Endothelial cell (in vitro differentiated cells): ENCODE results near the gene TTC7B. TPM values are rescaled to one million over a fixed set of nuclear protein-coding genes. Genes with fewer than 3 reads are reported as not detected.

Source experiments
- DNase-seq: peaks from one replicate; pipeline ENCODE4 v3.0.0; 2021; ENCODE audit warnings: low spot score
- H3K27ac Mint-ChIP-seq: one replicate; pipeline ENCODE4 v1.8.0; 2021; ENCODE audit warnings: mixed read lengths, inconsistent platforms; ENCODE audit not compliant: unreplicated experiment
- H3K27me3 Mint-ChIP-seq: one replicate; pipeline ENCODE4 v1.8.0; 2021; ENCODE audit warnings: mild to moderate bottlenecking, moderate library complexity, mixed read lengths, inconsistent platforms; ENCODE audit not compliant: unreplicated experiment
- H3K36me3 Mint-ChIP-seq: one replicate; pipeline ENCODE4 v1.8.0; 2021; ENCODE audit warnings: mild to moderate bottlenecking, low read depth, mixed read lengths, inconsistent platforms; ENCODE audit not compliant: unreplicated experiment
- H3K4me1 Mint-ChIP-seq: one replicate; pipeline ENCODE4 v1.8.0; 2021; ENCODE audit warnings: mild to moderate bottlenecking, mixed read lengths, inconsistent platforms; ENCODE audit not compliant: unreplicated experiment
- H3K4me3 Mint-ChIP-seq: one replicate; pipeline ENCODE4 v1.8.0; 2021; ENCODE audit warnings: mild to moderate bottlenecking, mixed read lengths, inconsistent platforms; ENCODE audit not compliant: unreplicated experiment
- H3K9me3 Mint-ChIP-seq: one replicate; pipeline ENCODE4 v1.8.0; 2021; ENCODE audit warnings: mixed read lengths, inconsistent platforms; ENCODE audit not compliant: unreplicated experiment
- CTCF ChIP-seq: fragments of 200-600 bp; sonication (generic); IDR thresholded peaks from one replicate; pipeline ENCODE4 v1.5.0; 2021; ENCODE audit warnings: antibody characterized with exemption; ENCODE audit not compliant: unreplicated experiment
- total RNA-seq: library from RNA; stranded (reverse); fragmentation: NEBNext Ultra II Directional; extraction: Animal tissue kit (Norgen Biotek cat#: 25700); gene quantifications from one replicate; pipeline ENCODE4 v1.2.1, GENCODE V29; 2021; ENCODE audit not compliant: unreplicated experiment

The TTC7B gene
- total RNA-seq, 1 donor from 2014 or later, result 93.5 TPM

GRCh38 chr14:90621201-90621600 is 195.0 kb downstream of the TTC7B start:
- no peaks in the 10 kb centered on the region for H3K9me3 Mint-ChIP-seq
- no peak overlapping the region for H3K4me3 Mint-ChIP-seq
- peak overlapping the region; percentile 10 for H3K27ac Mint-ChIP-seq
- peaks cover 6% of the 10 kb centered on the region for H3K27me3 Mint-ChIP-seq
- H3K36me3 Mint-ChIP-seq, result peaks cover 40% of the 10 kb centered on the region
- no peak for DNase-seq
- no peak for TF ChIP-seq CTCF
- peaks cover 27% of the 10 kb centered on the region for H3K4me1 Mint-ChIP-seq

- no peak overlapping the region for H3K4me3 Mint-ChIP-seq
- H3K27ac Mint-ChIP-seq, result peak overlapping the region; percentile 10
- peaks cover 6% of the 10 kb centered on the region for H3K27me3 Mint-ChIP-seq
These were observed 195.6 kb downstream of the TTC7B start for GRCh38 chr14:90620568-90621077.

GRCh38 chr14:90619911-90620310 is 196.3 kb downstream of the TTC7B start:
- no peak for TF ChIP-seq CTCF
- no peak overlapping the region for H3K27ac Mint-ChIP-seq
- no peak for DNase-seq
- no peak overlapping the region for H3K4me3 Mint-ChIP-seq
- peaks cover 38% of the 10 kb centered on the region for H3K4me1 Mint-ChIP-seq
- no peaks in the 10 kb centered on the region for H3K9me3 Mint-ChIP-seq
- peaks cover 6% of the 10 kb centered on the region for H3K27me3 Mint-ChIP-seq
- peaks cover 32% of the 10 kb centered on the region for H3K36me3 Mint-ChIP-seq

More at GRCh38 chr14:90620568-90621077, 195.6 kb downstream of the TTC7B start:
- TF ChIP-seq CTCF, result no peak
- H3K36me3 Mint-ChIP-seq, result peaks cover 36% of the 10 kb centered on the region
- no peak for DNase-seq
- no peaks in the 10 kb centered on the region for H3K9me3 Mint-ChIP-seq
- peaks cover 32% of the 10 kb centered on the region for H3K4me1 Mint-ChIP-seq

DNA sequence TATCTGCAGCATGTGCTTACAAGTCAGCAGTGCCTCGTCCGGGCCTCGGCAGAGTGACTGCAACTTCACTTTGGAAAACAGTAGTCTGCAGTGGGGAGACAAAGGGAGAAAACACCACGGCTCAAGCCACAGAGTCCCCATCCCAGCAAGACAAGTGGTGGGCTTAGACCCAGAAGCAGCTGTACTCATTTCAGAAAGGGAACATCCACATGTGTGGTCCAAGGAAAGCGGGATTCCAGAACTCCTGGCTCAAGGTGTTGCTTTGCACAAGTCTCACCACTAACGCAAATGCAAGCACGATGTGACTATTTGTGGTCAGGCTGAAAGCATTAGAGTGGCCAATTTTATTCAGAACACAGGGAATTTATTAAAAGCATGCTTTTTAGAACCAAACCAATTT is 198.3 kb downstream of the TTC7B start:
- no peak for TF ChIP-seq CTCF
- Mint-ChIP-seq H3K9me3 (no peaks in the 10 kb centered on the region), H3K27ac (no peak overlapping the region), H3K27me3 (peaks cover 6% of the 10 kb centered on the region), H3K36me3 (peaks cover 32% of the 10 kb centered on the region), H3K4me1 (peaks cover 42% of the 10 kb centered on the region), H3K4me3 (no peak overlapping the region)
- no peak for DNase-seq

DNA sequence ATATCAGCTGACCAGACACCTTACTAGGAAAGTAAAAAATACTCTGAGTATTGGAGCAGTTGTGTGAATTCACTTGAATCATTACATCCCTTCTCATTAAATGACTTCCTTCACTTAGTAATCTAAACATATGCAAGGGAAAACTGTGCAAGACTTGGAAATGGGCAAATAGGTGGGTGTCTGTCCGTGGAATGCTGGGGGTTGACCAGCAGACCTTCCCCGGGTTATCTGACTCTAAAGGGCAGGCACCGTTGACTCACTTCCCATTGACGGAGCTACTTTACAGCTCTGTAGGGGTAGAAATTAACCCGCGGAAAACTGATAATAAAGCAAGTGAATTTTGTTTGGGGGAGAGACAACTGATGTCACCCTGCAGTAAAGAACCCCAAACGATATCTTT is 199.3 kb downstream of the TTC7B start:
- no peak for TF ChIP-seq CTCF
- H3K9me3 Mint-ChIP-seq, result no peaks in the 10 kb centered on the region
- peaks cover 6% of the 10 kb centered on the region for H3K27me3 Mint-ChIP-seq
- H3K27ac Mint-ChIP-seq, result no peak overlapping the region
- no peak for DNase-seq
- no peak overlapping the region for H3K4me3 Mint-ChIP-seq
- peaks cover 33% of the 10 kb centered on the region for H3K36me3 Mint-ChIP-seq
- H3K4me1 Mint-ChIP-seq, result peaks cover 53% of the 10 kb centered on the region
